ENCODE measurements around the gene CTAGE4.
"Not testable (repeated sequence)": the region's sequence is repeated elsewhere in the genome, so short reads cannot be mapped to it uniquely, and the experiment has no call there.

DNA sequence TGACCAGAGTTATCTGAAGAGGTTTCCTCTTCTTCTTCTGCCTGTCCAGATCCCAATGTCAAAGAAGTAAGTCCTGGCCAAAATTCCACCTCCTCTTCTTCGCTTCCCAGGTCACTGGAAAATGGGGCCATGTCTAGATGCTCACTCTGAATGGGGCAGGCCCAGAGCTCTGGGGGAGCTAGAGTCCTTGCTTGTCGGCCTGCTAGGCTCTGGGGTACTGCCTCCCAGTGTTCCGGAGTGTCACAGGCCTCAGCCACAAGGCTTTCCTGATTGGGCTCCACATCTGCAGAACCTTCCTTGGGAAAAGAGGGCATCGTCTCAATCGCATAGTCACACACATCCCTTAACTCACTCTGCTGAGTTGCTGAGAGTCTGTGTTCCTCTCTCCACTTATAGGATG, 4.6 kb downstream of the CTAGE4 start:
- TF ChIP-seq, protein P1, sequence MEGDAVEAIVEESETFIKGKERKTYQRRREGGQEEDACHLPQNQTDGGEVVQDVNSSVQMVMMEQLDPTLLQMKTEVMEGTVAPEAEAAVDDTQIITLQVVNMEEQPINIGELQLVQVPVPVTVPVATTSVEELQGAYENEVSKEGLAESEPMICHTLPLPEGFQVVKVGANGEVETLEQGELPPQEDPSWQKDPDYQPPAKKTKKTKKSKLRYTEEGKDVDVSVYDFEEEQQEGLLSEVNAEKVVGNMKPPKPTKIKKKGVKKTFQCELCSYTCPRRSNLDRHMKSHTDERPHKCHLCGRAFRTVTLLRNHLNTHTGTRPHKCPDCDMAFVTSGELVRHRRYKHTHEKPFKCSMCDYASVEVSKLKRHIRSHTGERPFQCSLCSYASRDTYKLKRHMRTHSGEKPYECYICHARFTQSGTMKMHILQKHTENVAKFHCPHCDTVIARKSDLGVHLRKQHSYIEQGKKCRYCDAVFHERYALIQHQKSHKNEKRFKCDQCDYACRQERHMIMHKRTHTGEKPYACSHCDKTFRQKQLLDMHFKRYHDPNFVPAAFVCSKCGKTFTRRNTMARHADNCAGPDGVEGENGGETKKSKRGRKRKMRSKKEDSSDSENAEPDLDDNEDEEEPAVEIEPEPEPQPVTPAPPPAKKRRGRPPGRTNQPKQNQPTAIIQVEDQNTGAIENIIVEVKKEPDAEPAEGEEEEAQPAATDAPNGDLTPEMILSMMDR (IDR thresholded peaks at IDR 0.05) = not testable (repeated sequence)
- TF ChIP-seq POLR2A (IDR thresholded peaks at IDR 0.05) = not testable (repeated sequence)

Data from esophagus squamous epithelium (tissue), 4 donors.